ENCODE results near the gene ELAVL1. TPM values are rescaled to one million over a fixed set of nuclear protein-coding genes. Genes with fewer than 3 reads are reported as not detected.

ELAVL1 gene
- total and polyA plus RNA-seq, 2 of the 13 experiments (the other 11 are each of a cell fraction or from before 2014, with no cell fraction given) = 27.9 to 38.4 TPM

DNA sequence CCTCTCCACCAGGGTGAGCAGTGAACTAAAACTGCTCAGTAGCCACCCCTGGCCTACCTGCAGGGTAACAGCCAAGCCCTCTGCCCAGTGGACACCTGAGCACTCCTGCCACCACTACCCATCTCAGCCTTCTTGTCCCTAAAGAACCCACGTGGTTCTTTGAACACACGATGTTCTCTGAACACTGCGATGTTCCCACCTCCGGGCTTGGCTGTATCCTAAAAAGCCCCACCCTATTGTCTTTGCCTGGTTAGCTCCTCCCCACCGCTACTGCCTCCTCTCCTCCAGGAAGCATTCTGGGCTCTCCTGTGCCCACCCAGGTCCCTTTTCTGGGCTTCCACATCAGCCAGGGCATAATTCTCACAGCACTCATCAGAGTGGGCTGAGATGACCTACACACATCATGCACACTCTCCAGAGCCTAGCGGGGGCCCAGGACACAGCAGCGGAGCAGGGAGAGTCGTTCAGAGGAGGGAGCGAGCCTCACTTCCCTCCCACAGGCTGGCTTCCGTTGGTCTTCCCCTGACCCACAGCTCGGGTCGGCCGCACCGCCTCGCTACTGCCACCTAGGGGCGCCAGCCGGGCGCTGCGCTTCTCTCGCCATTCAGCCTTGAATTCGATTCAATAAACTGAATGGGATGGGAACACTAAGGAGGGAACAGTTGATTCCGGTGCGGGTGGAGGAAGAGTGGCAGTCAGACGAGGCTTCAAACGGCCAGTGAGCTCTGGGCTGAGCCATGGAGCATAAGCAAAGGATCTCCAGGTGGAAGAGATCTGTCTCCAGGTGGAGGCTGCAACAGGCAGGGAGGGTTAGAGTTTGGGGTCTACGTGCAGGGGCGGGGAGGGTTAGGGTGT is 3.2 kb downstream of the ELAVL1 start (continued):
- TF ChIP-seq, protein P1, sequence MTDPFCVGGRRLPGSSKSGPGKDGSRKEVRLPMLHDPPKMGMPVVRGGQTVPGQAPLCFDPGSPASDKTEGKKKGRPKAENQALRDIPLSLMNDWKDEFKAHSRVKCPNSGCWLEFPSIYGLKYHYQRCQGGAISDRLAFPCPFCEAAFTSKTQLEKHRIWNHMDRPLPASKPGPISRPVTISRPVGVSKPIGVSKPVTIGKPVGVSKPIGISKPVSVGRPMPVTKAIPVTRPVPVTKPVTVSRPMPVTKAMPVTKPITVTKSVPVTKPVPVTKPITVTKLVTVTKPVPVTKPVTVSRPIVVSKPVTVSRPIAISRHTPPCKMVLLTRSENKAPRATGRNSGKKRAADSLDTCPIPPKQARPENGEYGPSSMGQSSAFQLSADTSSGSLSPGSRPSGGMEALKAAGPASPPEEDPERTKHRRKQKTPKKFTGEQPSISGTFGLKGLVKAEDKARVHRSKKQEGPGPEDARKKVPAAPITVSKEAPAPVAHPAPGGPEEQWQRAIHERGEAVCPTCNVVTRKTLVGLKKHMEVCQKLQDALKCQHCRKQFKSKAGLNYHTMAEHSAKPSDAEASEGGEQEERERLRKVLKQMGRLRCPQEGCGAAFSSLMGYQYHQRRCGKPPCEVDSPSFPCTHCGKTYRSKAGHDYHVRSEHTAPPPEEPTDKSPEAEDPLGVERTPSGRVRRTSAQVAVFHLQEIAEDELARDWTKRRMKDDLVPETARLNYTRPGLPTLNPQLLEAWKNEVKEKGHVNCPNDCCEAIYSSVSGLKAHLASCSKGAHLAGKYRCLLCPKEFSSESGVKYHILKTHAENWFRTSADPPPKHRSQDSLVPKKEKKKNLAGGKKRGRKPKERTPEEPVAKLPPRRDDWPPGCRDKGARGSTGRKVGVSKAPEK (CRISPR knock-in tag; IDR thresholded peaks at IDR 0.05; ENCODE audit: borderline replicate concordance) = no peak
- peak; percentile 17; the same call in 1 of the 2 replicates for TF ChIP-seq ZNF598 (CRISPR knock-in tag; IDR thresholded peaks at IDR 0.05; ENCODE audit: borderline replicate concordance)
- TF ChIP-seq ZNF605 (CRISPR knock-in tag; IDR thresholded peaks at IDR 0.05) = peak; percentile 58; the same call in 1 of the 2 replicates
- TF ChIP-seq ZNF790 (CRISPR knock-in tag; IDR thresholded peaks at IDR 0.05; ENCODE audit: borderline replicate concordance) = no peak
- no peak for TF ChIP-seq ZNF616 (CRISPR knock-in tag; IDR thresholded peaks at IDR 0.05; ENCODE audit: low read depth)
- TF ChIP-seq ZNF451 (CRISPR knock-in tag; IDR thresholded peaks at IDR 0.05) = no peak
- no peak for TF ChIP-seq MYNN (CRISPR knock-in tag; IDR thresholded peaks at IDR 0.05; ENCODE audit: low read depth)
- TF ChIP-seq POLR2G (IDR thresholded peaks at IDR 0.05; ENCODE audit: low read depth, low read length) = no peak
- peak; percentile 29; the same call in 1 of the 2 replicates for TF ChIP-seq ZNF136 (CRISPR knock-in tag; IDR thresholded peaks at IDR 0.05; ENCODE audit: low read depth)
- TF ChIP-seq GFI1 (CRISPR knock-in tag; IDR thresholded peaks at IDR 0.05; ENCODE audit: borderline replicate concordance) = 0 out of 2 replicates have a peak, but pooled peaks have one; percentile 23
- TF ChIP-seq SAP130 (CRISPR knock-in tag; IDR thresholded peaks at IDR 0.05; ENCODE audit: low read depth) = peak; percentile 68
- TF ChIP-seq ZNF326 (CRISPR knock-in tag; IDR thresholded peaks at IDR 0.05; ENCODE audit: borderline replicate concordance) = no peak
- TF ChIP-seq TAF1 (CRISPR knock-in tag; IDR thresholded peaks at IDR 0.05) = no peak
- TF ChIP-seq, protein P2, sequence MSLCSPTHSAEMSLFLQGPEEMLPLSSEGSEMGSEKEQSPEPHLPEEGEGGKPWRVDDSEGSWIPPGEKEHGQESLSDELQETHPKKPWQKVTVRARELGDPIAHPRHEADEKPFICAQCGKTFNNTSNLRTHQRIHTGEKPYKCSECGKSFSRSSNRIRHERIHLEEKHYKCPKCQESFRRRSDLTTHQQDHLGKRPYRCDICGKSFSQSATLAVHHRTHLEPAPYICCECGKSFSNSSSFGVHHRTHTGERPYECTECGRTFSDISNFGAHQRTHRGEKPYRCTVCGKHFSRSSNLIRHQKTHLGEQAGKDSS (CRISPR knock-in tag; IDR thresholded peaks at IDR 0.05; ENCODE audit: borderline replicate concordance, low read depth) = no peak
- TF ChIP-seq, protein P3, sequence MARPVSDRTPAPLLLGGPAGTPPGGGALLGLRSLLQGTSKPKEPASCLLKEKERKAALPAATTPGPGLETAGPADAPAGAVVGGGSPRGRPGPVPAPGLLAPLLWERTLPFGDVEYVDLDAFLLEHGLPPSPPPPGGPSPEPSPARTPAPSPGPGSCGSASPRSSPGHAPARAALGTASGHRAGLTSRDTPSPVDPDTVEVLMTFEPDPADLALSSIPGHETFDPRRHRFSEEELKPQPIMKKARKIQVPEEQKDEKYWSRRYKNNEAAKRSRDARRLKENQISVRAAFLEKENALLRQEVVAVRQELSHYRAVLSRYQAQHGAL (CRISPR knock-in tag; IDR thresholded peaks at IDR 0.05; ENCODE audit: not compliant biosample characterization) = no peak
- peak; percentile 43 for TF ChIP-seq ZNF629 (CRISPR knock-in tag; conservative IDR thresholded peaks at IDR 0.05)
- TF ChIP-seq RARA (CRISPR knock-in tag; IDR thresholded peaks at IDR 0.05) = peak; percentile 3; the same call in 1 of the 2 replicates
- TF ChIP-seq ZKSCAN1 (IDR thresholded peaks at IDR 0.05; ENCODE audit: low read length) = 0 out of 2 replicates have a peak, but pooled peaks have one; percentile 9
- TF ChIP-seq, protein P4, sequence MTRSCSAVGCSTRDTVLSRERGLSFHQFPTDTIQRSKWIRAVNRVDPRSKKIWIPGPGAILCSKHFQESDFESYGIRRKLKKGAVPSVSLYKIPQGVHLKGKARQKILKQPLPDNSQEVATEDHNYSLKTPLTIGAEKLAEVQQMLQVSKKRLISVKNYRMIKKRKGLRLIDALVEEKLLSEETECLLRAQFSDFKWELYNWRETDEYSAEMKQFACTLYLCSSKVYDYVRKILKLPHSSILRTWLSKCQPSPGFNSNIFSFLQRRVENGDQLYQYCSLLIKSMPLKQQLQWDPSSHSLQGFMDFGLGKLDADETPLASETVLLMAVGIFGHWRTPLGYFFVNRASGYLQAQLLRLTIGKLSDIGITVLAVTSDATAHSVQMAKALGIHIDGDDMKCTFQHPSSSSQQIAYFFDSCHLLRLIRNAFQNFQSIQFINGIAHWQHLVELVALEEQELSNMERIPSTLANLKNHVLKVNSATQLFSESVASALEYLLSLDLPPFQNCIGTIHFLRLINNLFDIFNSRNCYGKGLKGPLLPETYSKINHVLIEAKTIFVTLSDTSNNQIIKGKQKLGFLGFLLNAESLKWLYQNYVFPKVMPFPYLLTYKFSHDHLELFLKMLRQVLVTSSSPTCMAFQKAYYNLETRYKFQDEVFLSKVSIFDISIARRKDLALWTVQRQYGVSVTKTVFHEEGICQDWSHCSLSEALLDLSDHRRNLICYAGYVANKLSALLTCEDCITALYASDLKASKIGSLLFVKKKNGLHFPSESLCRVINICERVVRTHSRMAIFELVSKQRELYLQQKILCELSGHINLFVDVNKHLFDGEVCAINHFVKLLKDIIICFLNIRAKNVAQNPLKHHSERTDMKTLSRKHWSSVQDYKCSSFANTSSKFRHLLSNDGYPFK (CRISPR knock-in tag; IDR thresholded peaks at IDR 0.05; ENCODE audit: borderline replicate concordance) = peak; percentile 65; the same call in 1 of the 2 replicates
- TF ChIP-seq TAF15 (IDR thresholded peaks at IDR 0.05; ENCODE audit: low read depth, low read length, poor library complexity, severe bottlenecking) = peak; percentile 50
- TF ChIP-seq ZMYM4 (CRISPR knock-in tag; IDR thresholded peaks at IDR 0.05) = peak; percentile 40; the same call in 1 of the 2 replicates
- TF ChIP-seq ZNF331 (CRISPR knock-in tag; IDR thresholded peaks at IDR 0.05) = peak; percentile 48; the same call in 1 of the 2 replicates
